ENCODE results near the gene HNRNPLL. TPM values are rescaled to one million over a fixed set of nuclear protein-coding genes. Genes with fewer than 3 reads are reported as not detected.

The HNRNPLL gene
- total and polyA plus RNA-seq, 2 of the 13 experiments (the other 11 are each of a cell fraction or from before 2014, with no cell fraction given): 49.4 to 103 TPM

DNA sequence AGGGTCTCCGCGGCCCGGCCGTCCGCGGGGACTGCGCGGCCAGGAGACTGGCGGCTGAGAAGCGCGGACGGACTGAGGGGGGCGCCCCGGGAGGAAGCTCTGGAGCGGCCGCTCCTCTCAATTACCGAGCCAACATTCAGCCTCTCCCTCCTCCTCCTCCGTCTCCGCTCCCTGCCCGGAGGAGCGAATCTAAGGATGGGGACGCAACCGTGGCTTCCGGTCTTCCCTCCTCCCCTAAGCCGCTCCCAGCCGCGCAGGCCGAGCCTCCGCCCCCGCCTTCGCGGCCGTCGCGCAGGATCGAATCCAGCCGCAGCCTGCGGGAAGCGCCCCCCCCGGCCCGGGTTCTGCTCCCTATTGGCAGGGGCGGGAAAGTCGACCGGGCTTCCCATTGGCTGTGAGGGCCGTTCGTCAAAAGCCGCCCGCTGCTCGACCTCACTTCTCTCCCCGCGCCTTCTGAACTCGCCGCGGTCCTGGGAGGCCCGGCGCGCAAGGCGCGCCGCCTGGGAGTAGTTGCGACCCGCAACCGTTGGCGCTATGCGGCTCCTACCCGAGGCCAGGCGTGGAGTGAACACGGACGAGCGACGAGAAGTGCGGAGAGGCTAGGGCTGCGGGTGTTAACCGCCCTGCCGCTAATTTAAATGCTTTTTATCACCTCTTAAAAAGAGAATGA lies at the start of gene HNRNPLL (continued):
- TF ChIP-seq CTCF (CRISPR knock-in tag; IDR thresholded peaks at IDR 0.05) (peak; percentile 18; the same call in 1 of the 2 replicates), RBAK (CRISPR knock-in tag; IDR thresholded peaks at IDR 0.05) (no peak), REST (IDR thresholded peaks at IDR 0.05; ENCODE audit: borderline replicate concordance in 1 of 2, low read depth in 1 of 2, low read length in 2 of 2) (peak in 1 of 2 experiments; percentile 78; a peak in 1 of 4 replicates), ZBTB7B (CRISPR knock-in tag; IDR thresholded peaks at IDR 0.05) (peak; percentile 25; the same call in 1 of the 2 replicates), PHF21A (CRISPR knock-in tag; IDR thresholded peaks at IDR 0.05) (peak; percentile 92; the same call in 1 of the 2 replicates), ZNF547 (CRISPR knock-in tag; IDR thresholded peaks at IDR 0.05) (peak; percentile 82), ELF3 (CRISPR knock-in tag; IDR thresholded peaks at IDR 0.05) (peak; percentile 92), HOXA3 (CRISPR knock-in tag; IDR thresholded peaks at IDR 0.05) (peak; percentile 91), MYC (CRISPR knock-in tag; IDR thresholded peaks at IDR 0.05; ENCODE audit: borderline replicate concordance) (peak; percentile 83), ZNF431 (CRISPR knock-in tag; IDR thresholded peaks at IDR 0.05; ENCODE audit: borderline replicate concordance, low read depth) (peak; percentile 79; the same call in 1 of the 2 replicates), ZNF878 (CRISPR knock-in tag; IDR thresholded peaks at IDR 0.05) (peak; percentile 67; the same call in 1 of the 2 replicates), ZNF777 (CRISPR knock-in tag; IDR thresholded peaks at IDR 0.05) (peak; percentile 63), ZBTB39 (CRISPR knock-in tag; IDR thresholded peaks at IDR 0.05) (0 out of 2 replicates have a peak, but pooled peaks have one; percentile 24), ZGPAT (CRISPR knock-in tag; IDR thresholded peaks at IDR 0.05) (peak; percentile 95), ATF6 (CRISPR knock-in tag; conservative IDR thresholded peaks at IDR 0.05) (0 out of 2 replicates have a peak, but pooled peaks have one; percentile 75)
- TF ChIP-seq, protein P1, sequence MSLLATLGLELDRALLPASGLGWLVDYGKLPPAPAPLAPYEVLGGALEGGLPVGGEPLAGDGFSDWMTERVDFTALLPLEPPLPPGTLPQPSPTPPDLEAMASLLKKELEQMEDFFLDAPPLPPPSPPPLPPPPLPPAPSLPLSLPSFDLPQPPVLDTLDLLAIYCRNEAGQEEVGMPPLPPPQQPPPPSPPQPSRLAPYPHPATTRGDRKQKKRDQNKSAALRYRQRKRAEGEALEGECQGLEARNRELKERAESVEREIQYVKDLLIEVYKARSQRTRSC (CRISPR knock-in tag; IDR thresholded peaks at IDR 0.05; ENCODE audit: low read depth): peak; percentile 79
